HG02885 (cell line): Measurements from ENCODE around the gene ETFBKMT.

Experiments used
- ATAC-seq: cut with Tn5 transposase; IDR thresholded peaks from one replicate; pipeline ENCODE4 v1.9.1; 2021; ENCODE audit warnings: mild to moderate bottlenecking; ENCODE audit not compliant: unreplicated experiment, poor library complexity

Gene ETFBKMT, protein sequence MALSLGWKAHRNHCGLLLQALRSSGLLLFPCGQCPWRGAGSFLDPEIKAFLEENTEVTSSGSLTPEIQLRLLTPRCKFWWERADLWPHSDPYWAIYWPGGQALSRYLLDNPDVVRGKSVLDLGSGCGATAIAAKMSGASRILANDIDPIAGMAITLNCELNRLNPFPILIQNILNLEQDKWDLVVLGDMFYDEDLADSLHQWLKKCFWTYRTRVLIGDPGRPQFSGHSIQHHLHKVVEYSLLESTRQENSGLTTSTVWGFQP

DNA sequence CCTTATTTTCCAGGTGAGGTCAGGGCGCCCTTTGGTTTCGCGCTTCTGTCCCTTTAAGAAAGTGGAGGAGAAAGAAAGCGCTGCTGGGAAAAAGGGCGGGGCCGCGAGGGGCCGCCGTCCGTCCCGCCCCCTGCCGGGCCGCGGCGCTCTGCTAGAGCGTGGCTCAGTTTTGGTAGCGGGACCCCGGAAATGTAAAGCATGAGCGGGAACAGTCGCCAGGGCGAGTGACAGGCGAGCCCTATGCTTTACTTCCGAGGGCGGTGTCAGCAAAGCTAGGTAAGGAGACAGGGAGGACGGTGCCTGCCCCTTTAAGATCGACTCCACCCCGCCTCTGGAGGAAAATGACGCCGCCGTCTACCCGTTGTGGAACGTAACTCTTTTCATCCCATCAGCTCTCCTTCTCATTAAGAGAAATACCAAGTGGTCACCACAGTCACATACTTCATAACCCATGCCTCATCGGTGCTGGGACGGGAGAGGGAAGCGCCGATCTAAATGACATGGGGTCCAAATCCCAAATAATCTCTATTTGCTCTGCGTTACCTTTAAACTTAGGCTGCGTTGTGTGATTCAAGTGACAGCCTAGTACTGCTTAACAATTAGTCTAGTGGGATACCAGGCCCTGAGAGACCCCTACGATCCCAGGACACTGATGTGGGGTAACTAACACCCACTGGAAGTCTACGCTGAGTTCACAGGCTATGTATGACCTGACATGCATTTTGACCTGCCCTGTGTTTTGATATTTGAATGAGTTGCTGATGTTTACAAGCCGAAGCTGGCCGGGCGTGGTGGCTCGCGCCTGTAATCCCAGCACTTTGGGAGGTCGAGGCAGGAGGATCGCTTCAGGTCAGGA lies at the start of gene ETFBKMT:
TSS of gene ETFBKMT (plus strand) at position 602 of the 856 bp plus-strand sequence. CDS start 2,266 bp downstream, outside the sequence.
- ATAC-seq: peak; percentile 97

DNA sequence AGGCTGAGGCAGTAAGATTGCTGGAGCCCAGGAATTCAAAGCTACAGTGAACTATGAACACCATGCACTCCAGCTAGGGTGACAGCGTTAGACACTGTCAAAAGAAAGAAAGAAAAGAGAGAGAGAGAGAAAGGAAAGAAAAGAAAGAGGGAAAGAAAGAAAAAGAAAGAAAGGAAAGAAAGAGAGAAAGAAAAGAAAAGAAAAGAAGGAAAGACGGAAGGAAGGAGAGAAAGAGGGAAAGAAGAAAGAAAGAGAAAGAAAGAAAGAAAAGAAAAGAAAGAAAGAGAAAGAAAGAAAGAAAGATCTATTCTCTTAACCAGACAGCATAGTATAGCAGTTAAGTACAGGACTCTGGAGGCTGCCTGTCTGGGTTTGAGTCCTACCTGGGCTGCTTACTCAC lies 46.7 kb upstream of the ETFBKMT start:
- no peak for ATAC-seq

DNA sequence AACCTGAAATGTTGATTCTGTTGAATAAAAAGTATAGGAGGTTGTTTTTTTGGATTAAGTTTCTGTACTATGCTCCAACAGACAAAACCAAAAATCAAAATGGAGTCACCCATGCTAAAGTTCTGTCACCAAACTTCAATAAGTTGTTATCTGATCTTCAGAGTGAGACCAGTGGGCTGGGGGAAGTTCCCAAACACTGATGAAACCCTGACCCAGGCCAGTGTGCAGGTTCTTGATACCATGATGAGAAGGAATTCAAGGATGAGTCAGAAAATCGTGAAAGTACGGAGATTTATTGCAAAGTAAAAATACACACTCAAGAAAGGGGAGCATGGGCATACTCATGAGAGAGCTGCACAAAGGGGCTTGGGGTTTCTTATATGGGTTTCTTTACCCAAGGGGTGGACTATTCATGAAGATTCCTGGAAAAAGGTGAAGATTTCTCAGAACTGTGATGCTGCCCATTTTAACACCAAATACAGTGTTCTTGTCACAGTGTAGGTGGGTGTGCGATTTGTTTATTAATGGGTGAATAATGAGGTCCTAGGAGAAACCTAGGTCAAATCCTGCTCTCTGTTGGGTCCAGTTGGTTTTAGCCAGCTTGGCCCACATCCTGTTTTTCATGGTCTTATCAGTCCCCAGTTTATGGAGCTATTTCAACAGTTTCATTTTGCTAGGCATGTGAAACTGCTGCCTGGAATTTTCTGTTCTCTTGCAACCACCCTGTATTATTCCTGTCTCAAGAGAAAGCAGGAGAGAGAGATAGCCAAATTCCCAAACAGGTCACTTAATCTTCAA lies 41.1 kb upstream of the ETFBKMT start:
- no peak for ATAC-seq

DNA sequence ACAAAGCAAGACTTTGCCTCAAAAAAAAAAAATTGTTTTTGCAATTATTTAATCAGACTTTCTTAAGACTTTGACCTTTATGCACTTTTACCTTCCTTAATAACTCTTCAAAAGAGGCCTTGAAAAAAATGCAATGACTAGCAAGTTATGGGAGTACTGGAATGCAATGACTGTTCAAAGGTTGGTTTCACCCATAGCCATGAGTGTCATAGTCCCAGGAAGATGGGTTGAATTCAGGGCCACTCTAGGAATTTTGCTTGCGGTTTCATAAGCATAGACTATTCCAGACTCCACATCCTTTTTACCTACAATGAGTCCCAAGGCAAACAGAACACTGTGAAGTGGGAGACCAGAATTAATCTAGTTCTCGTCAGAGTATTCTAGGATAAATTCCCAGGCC lies 39.2 kb upstream of the ETFBKMT start:
- no peak for ATAC-seq

DNA sequence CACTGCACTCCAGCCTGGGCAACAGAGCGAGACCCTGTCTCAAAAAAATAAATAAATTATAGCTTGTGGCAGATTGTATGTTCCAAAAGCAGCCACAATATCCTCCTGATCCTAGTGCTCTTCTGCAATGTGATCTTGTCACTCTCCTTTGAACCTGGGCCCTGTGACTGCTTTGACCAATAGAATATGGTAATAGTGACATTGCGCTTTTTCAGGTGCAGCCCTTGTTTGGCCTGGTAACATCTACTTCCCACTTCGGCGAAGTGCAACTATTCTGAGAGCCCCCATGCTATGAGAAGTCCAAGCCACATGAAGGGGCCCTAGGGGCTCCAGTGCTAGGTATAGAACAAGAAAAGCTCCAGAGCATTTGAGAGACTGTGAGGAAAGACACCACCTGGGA lies 37.5 kb upstream of the ETFBKMT start:
- ATAC-seq: no peak

DNA sequence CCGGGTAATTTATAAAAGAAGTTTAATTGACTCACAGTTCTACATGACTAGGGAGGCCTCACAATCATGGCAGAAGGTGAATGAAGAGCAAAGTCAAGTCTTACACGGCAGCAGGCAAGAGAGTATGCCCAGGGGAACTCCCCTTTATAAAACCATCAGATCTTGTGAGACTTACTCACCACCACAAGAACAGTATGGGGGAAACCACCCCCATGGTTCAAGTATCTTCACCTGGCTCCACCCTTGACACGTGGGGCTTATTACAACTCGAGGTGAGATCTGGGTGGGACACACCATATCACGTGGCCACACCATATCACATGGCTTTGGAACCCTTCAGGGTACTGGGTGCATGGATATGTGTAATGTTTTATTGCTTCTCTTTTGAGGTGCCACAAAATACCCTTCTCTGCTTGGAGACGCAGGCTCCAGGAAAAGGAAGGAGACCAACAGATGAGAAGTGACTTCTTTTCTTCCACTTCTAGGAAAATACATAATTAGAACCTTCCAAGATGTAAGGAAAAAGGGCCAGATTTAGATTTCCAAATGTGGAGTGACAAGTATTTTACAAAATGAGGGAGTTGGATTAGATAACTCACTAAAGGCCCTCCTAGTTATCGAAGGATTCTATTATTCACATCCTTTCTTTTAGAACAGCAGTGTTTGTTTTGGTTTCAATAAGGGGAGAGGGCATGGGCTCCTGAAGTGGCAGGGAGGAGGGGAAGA lies 33.1 kb upstream of the ETFBKMT start:
- ATAC-seq: no peak

DNA sequence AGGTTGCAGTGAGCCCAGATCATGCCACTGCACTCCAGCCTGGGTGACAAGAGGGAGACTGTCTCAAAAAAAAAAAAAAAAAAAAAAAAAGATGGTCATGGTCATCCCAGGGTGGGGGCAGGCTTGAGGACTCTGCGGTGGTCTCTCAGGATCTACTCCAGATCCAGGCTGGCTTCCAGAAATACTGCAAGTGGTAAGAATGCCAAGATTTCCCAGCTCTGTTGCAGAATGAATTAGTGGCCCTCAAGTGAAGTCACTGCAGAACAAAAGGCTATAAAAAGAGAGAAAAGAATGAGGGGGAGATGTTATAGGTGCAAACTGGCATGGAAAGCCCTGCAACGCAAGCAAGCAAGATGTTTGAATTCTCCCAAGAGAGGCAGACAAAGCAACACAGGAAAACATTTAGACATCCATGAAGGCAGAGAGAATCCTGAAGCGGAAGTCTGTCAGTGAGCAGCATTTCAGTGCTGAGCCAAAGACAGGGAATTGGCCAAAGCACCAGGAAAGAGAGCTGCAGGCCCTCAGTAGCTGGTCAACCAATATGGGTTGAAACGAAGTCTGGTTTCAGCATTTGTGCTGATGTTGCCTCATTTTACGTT lies 31.9 kb upstream of the ETFBKMT start:
- no peak for ATAC-seq

DNA sequence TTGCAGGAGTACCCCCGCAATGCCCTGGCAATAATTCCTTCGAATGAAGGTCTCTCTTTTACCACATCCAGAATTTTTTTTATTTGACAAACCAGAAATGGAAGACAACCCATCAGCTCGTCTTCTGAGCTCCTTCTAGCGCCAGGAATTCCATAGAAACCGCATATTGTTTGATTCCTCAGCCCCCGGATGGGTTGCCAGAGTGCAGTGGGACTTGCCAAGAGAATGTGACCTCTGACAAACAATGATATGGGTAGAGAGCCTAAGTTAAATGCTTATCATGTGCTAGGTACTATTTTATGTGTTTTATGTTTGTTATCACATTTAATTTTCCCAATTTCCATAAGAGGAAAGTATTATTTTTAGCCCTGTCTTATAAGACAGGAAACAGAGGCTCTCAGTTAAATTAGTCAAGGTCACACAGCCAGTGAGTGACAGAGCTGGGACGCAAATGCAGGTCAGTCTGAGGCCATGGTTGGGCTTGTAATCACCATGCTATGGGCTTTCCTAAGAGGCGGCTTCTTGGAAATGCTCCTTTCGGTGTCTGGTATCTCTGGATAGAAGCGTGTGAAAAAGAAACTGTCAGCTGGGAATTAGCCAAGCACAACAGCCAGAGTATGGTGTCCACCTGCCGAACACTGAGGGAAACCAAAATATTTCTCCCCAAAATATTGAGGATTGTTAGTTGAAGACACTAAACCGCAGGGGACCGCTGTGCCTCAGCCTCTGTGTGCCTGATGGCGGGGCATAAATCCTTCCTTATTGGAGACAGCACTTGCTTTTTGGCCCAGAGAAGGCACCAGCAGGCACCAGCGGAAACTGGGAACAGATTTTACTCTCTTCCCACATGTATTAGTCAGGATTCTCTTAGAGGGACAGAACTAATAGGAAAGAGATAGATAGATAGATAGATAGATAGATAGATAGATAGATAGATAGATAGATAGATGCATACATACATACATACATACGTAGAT lies 29.4 kb upstream of the ETFBKMT start:
- no peak for ATAC-seq

DNA sequence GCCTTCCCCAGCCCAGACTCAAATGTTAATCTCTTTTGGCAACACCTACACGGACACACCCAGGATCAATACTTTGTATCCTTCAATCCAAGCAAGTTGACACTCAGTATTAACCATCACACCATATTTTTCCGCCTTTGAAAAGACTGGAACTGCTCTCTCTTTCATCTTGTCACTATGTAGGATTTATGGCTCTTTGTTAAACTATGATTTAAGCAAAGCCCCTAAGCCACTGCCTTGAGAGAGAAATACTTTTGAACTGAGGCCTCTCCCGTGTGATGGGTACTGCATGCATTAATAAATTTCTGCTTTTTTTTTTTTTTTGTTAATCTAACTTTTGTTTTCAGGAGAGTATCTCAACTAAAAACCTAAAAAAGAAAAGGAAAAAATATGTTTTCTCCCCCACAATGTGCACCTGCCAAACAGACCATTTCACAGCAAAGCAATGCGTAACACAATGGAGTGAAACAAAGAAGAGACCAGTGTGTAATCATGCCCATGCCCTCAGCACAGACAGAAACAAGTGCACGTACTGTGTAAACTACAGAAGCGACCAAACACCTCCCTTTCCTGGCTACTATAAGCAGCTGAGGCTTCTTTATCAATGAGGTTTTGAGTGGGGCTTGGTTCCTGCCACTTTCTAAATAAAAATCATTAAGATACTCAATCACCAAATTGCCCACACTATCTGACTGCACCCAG lies 28.3 kb upstream of the ETFBKMT start:
- no peak for ATAC-seq

DNA sequence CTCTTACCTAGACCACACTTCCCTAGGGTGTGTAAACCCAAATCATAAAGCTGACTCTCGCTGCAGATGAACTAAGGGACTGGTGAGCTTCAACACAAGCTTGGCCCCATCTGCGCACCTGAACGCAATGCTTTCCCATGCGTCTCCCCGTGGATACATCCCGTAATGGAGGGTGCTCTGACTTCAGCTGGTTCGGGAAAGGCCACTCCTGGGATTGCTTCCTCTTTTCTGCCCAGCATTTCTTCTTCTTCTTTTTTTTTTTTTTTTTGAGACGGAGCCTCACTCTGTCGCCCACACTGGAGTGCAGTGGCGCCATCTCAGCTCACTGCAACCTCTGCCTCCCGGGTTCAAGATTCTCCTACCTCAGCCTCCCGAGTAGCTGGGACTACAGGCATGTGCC lies 27.7 kb upstream of the ETFBKMT start:
- ATAC-seq: no peak

DNA sequence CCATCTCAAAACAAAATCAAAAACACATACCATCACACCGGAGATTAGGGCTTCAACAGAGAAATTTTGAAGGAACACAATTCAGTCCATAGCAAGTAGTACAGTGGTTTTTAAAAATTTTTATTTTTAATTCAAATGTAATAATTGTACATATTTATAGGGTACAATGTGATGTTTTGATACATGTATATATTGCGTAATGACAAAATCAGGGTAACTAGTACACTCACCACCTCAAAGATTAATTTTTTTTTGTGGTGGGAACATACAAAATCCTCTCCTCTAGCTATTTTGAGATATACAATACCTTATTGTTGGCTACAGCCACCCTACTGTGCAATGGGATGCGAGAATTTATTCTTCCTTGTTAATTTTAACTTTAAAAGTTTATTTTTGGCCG lies 26.0 kb upstream of the ETFBKMT start:
- ATAC-seq: no peak

DNA sequence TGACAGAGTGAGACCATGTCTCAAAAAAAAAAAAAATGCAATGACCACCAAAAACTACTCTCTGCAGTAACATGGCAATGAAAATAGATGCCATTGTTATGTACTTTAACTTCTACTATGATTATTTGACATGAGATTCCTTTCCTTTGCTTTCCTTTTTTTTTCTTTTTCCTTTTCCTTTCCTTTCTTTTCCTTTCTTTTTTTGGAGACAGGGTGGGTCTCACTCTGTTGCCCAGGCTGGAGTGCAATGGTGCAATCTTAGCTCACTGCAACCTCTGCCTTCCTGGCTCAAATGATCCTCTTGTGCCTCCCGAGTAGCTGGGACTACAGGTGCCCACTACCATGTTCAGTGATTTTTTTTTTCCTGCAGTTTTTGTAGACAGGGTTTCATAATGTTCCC lies 24.9 kb upstream of the ETFBKMT start:
- ATAC-seq: no peak

DNA sequence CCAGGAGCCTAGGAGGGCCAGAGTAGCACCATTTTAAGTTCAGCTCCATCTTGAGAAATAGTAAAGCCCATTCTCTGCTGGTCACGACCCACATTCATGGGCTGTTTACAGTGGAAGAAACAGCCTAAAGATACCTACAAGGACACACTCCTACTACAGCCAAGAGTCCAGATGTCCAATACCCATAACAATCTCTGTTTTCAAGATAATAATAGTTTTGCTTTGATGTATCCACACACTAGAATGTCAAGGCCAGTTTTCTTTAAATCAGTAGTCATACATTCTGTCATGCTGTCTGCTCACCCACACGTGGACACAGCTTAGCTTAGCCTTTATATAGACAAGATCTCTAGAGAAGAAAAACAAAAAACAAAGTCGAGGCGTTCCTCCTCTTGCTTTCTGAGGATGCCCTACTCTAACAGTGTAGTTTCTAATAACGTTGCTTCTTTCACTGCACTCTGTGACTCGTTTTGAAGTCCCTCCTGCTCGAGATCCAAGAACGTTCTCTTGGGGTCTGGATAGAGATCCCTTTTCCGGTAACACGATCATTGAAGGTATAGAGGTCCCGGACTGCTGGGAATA lies 17.9 kb upstream of the ETFBKMT start:
- ATAC-seq: no peak

DNA sequence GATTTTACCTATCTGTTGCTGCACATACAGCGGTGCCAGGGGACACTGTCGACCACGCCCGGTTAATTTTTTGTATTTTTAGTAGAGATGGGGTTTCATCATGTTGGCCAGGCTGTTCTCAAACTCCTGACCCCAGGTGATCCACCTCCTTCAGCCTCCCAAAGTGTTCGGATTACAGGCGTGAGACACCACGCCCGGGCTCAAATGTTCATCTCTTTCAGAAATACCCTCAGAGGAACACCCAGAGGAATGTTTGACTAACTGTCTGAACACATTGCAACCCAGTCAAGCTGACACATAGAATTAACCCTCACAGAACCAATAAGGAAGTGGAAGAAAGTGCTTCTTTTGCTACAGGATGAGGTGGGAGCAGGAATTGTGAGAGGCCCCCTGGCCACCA lies 15.0 kb upstream of the ETFBKMT start:
- no peak for ATAC-seq

DNA sequence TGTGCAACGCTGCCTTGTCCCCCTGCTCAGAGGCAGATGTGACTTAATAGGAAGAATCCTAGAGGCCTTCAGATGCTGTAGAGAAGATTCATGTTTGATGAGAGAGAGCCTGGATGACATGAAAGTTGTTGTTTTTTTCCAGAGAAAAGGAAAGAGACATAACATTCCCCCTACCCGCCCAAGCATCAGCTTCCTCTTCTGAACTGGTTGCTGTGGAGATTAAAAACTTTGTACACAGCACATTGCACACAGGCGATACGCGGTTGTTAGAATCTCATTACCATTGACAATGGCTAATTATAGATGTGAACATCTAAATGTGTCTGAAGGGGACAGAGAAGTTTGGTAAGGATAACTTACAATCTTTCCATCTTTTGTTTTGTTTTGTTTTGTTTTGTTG lies 13.6 kb upstream of the ETFBKMT start:
- ATAC-seq: no peak

DNA sequence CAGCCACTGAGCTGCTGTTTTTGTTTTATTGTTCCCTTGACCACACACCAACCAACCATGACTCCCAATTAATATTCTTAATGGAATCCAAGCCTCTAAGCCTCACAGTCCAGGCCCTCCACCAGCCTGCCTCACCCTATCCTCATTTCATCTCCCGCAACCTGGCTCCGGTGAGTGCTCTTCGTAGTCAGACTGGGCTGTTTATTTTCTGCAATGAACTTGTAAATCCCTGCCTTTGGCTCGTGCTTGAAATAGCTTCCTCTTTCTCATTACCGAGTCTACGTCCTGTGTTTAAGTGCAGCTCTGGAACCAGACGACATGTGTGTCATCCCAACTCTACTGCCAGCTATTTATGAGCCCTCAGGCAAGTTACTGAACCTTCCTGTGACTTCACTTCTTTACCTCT lies 12.4 kb upstream of the ETFBKMT start:
- ATAC-seq: no peak

DNA sequence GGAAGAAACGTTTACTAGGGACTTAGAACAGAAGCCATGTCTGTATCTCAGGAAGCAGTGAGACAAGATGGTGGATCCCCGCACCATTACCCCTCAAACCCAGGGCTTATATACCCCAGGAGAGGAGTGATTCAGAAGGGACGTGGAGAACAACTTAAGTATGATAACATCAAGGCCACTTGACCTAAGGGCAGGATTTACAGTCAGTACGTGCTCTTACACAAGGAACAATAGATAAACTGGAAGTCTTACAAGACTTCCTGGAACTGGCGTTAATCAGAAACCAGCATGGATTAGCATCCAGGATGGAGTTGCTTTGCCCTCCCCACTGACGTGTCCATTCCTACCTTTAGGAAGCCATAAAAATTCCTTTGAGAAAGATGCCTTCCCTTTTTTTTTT lies 8.6 kb upstream of the ETFBKMT start:
- ATAC-seq: no peak
